GM12878 (cell line): ENCODE measurements around the gene CNTNAP5.

Experiments used
- POLR2A ChIP-seq: IDR thresholded peaks from 2 replicates; pipeline ENCODE4 v1.6.1; 2011; ENCODE audit warnings: low read depth, mild to moderate bottlenecking, low read length
- SMC3 ChIP-seq: IDR thresholded peaks from 2 replicates; pipeline ENCODE4 v1.6.1; 2011; ENCODE audit warnings: low read length, improper control_type of control experiment, borderline replicate concordance
- SPI1 ChIP-seq: IDR thresholded peaks from 2 replicates; pipeline ENCODE4 v1.6.1; 2011; ENCODE audit warnings: low read depth, mild to moderate bottlenecking, low read length, moderate library complexity, borderline replicate concordance; ENCODE audit not compliant: insufficient read depth
- TF ChIP-seq, protein P1 (sequence below): fragments of 450-650 bp; IDR thresholded peaks from 2 replicates; pipeline ENCODE4 v1.6.1; 2017; ENCODE audit warnings: borderline replicate concordance
- TF ChIP-seq, protein P2 (sequence below): fragments of 450-650 bp; IDR thresholded peaks from 2 replicates; pipeline ENCODE4 v1.6.1; 2017; ENCODE audit warnings: mild to moderate bottlenecking, moderate library complexity

DNA sequence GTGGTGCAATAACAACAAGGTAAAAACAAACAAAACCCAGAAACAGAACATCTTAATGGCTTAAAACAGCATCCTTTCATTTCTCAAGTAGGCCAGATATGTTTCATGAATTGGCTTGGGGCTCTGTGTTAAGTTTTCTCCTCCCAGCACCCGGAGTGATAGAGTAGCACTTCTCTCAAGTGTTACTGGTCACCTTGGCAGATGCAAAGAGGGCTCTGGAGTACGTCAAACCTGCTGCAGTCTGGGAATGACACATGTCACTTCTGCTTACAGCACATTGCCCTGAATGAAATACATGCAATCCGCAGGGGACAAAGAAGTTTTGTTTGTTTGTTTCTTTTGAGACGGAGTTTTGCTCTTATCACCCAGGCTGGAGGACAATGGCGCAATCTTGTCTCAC, 639.3 kb downstream of the CNTNAP5 start:
- TF ChIP-seq POLR2A = no peak
- TF ChIP-seq, protein P1, sequence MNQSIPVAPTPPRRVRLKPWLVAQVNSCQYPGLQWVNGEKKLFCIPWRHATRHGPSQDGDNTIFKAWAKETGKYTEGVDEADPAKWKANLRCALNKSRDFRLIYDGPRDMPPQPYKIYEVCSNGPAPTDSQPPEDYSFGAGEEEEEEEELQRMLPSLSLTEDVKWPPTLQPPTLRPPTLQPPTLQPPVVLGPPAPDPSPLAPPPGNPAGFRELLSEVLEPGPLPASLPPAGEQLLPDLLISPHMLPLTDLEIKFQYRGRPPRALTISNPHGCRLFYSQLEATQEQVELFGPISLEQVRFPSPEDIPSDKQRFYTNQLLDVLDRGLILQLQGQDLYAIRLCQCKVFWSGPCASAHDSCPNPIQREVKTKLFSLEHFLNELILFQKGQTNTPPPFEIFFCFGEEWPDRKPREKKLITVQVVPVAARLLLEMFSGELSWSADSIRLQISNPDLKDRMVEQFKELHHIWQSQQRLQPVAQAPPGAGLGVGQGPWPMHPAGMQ = no peak
- no peak for TF ChIP-seq SMC3
- TF ChIP-seq, protein P2, sequence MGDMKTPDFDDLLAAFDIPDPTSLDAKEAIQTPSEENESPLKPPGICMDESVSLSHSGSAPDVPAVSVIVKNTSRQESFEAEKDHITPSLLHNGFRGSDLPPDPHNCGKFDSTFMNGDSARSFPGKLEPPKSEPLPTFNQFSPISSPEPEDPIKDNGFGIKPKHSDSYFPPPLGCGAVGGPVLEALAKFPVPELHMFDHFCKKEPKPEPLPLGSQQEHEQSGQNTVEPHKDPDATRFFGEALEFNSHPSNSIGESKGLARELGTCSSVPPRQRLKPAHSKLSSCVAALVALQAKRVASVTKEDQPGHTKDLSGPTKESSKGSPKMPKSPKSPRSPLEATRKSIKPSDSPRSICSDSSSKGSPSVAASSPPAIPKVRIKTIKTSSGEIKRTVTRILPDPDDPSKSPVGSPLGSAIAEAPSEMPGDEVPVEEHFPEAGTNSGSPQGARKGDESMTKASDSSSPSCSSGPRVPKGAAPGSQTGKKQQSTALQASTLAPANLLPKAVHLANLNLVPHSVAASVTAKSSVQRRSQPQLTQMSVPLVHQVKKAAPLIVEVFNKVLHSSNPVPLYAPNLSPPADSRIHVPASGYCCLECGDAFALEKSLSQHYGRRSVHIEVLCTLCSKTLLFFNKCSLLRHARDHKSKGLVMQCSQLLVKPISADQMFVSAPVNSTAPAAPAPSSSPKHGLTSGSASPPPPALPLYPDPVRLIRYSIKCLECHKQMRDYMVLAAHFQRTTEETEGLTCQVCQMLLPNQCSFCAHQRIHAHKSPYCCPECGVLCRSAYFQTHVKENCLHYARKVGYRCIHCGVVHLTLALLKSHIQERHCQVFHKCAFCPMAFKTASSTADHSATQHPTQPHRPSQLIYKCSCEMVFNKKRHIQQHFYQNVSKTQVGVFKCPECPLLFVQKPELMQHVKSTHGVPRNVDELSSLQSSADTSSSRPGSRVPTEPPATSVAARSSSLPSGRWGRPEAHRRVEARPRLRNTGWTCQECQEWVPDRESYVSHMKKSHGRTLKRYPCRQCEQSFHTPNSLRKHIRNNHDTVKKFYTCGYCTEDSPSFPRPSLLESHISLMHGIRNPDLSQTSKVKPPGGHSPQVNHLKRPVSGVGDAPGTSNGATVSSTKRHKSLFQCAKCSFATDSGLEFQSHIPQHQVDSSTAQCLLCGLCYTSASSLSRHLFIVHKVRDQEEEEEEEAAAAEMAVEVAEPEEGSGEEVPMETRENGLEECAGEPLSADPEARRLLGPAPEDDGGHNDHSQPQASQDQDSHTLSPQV = no peak
- TF ChIP-seq SPI1 = no peak
